Neural progenitor cell (in vitro differentiated cells): ENCODE results near the gene IGHMBP2. TPM values are rescaled to one million over a fixed set of nuclear protein-coding genes. Genes with fewer than 3 reads are reported as not detected.
A peak's percentile ranks its signal among the peaks of the same experiment; 100 is the strongest.

Source experiments
- DNase-seq: peaks from one replicate; pipeline ENCODE4 v3.0.0-alpha.2; 2016; ENCODE audit warnings: low spot score
- H2AFZ ChIP-seq: fragments of 200-600 bp; sonication (generic); replicated peaks from 2 replicates; pipeline ENCODE4 v1.6.1; 2016; ENCODE audit warnings: antibody characterized with exemption
- H3F3A ChIP-seq: fragments of 200-600 bp; sonication (generic); 2 replicates; pipeline ENCODE4 v1.6.1; 2016; ENCODE audit warnings: antibody characterized with exemption, low read depth
- H3K27ac ChIP-seq: fragments of 200-600 bp; sonication (generic); 2 replicates; pipeline ENCODE4 v1.5.1; 2016; ENCODE audit warnings: mild to moderate bottlenecking
- H3K27me3 ChIP-seq: fragments of 200-600 bp; sonication (generic); 2 replicates; pipeline ENCODE4 v1.6.1; 2016; ENCODE audit warnings: mild to moderate bottlenecking, moderate library complexity
- H3K36me3 ChIP-seq: fragments of 200-600 bp; sonication (generic); 2 replicates; pipeline ENCODE4 v1.5.1; 2016
- H3K4me1 ChIP-seq: fragments of 200-600 bp; sonication (generic); 2 replicates; pipeline ENCODE4 v1.6.1; 2016; ENCODE audit warnings: mixed run types
- H3K4me2 ChIP-seq: fragments of 200-600 bp; sonication (generic); 2 replicates; pipeline ENCODE4 v1.6.1; 2016
- H3K4me3 ChIP-seq: fragments of 200-600 bp; sonication (generic); 2 replicates; pipeline ENCODE4 v1.5.1; 2016
- H3K79me2 ChIP-seq: fragments of 200-600 bp; sonication (generic); 2 replicates; pipeline ENCODE4 v1.6.1; 2016; ENCODE audit warnings: low read depth
- H3K9ac ChIP-seq: fragments of 200-600 bp; sonication (generic); 2 replicates; pipeline ENCODE4 v1.6.1; 2016
- H3K9me3 ChIP-seq: fragments of 200-600 bp; sonication (generic); 2 replicates; pipeline ENCODE4 v1.5.1; 2016; ENCODE audit warnings: low read depth
- H4K20me1 ChIP-seq: fragments of 200-600 bp; sonication (generic); 2 replicates; pipeline ENCODE4 v1.6.1; 2016; ENCODE audit warnings: low read depth
- H3K27ac Mint-ChIP-seq: 3 replicates; pipeline ENCODE4 v1.8.0; 2021; ENCODE audit warnings: mixed read lengths
- H3K27me3 Mint-ChIP-seq: 2 replicates; pipeline ENCODE4 v1.8.0; 2022; ENCODE audit warnings: low read depth, mild to moderate bottlenecking, inconsistent platforms, moderate library complexity, mixed read lengths; ENCODE audit not compliant: insufficient read depth
- H3K36me3 Mint-ChIP-seq: 3 replicates; pipeline ENCODE4 v1.8.0; 2021; ENCODE audit warnings: mixed read lengths
- H3K4me1 Mint-ChIP-seq: 3 replicates; pipeline ENCODE4 v1.8.0; 2021; ENCODE audit warnings: mixed read lengths
- H3K4me3 Mint-ChIP-seq: 3 replicates; pipeline ENCODE4 v1.8.0; 2021; ENCODE audit warnings: mild to moderate bottlenecking, moderate library complexity, mixed read lengths
- H3K9me3 Mint-ChIP-seq: 3 replicates; pipeline ENCODE4 v1.8.0; 2020; ENCODE audit warnings: mixed read lengths
- CTCF ChIP-seq: fragments of 200-600 bp; sonication (generic); IDR thresholded peaks from 2 replicates; pipeline ENCODE4 v1.5.1; 2017; ENCODE audit warnings: antibody characterized with exemption, mild to moderate bottlenecking
- EZH2 ChIP-seq: fragments of 200-600 bp; sonication (generic); IDR thresholded peaks from 2 replicates; pipeline ENCODE4 v1.6.1; 2017; ENCODE audit warnings: antibody characterized with exemption, mild to moderate bottlenecking, moderate library complexity
- EZH2phosphoT487 ChIP-seq: fragments of 200-600 bp; sonication (generic); IDR thresholded peaks from 2 replicates; pipeline ENCODE4 v1.6.1; 2017; ENCODE audit warnings: antibody characterized with exemption
- total RNA-seq: library from RNA; depleted of rRNA; stranded (reverse); fragments of >200 nt; gene quantifications from 2 replicates; pipeline ENCODE4 v1.2.3, GENCODE V29; 2015; ENCODE audit warnings: low replicate concordance

Gene IGHMBP2
- total RNA-seq, 1 donor from 2014 or later = 13.6 TPM

GRCh38 chr11:68933605-68934320, 30.1 kb downstream of the IGHMBP2 start:
- H3K27ac Mint-ChIP-seq = no peak overlapping the region
- TF ChIP-seq EZH2 (no peak), CTCF (no peak), EZH2phosphoT487 (no peak)

GRCh38 chr11:68934321-68934645, 30.6 kb downstream of the IGHMBP2 start:
- Mint-ChIP-seq H3K36me3 (peaks cover 9% of the 10 kb centered on the region), H3K4me1 (no peaks in the 10 kb centered on the region), H3K27ac (no peak overlapping the region), H3K9me3 (no peaks in the 10 kb centered on the region), H3K4me3 (no peak overlapping the region), H3K27me3 (peaks cover 4% of the 10 kb centered on the region)
- Histone ChIP-seq H3K36me3 (no peaks in the 10 kb centered on the region), H3K27me3 (no peaks in the 10 kb centered on the region), H3K4me3 (no peak overlapping the region), H4K20me1 (no peaks in the 10 kb centered on the region), H3K9ac (no peak overlapping the region), H3K27ac (no peak overlapping the region), H3K4me1 (no peaks in the 10 kb centered on the region), H3K9me3 (no peaks in the 10 kb centered on the region), H3K79me2 (no peaks in the 10 kb centered on the region), H2AFZ (no peak overlapping the region), H3F3A (no peaks in the 10 kb centered on the region), H3K4me2 (no peak overlapping the region)
- TF ChIP-seq EZH2phosphoT487 (no peak), EZH2 (no peak), CTCF (no peak)
- no peak for DNase-seq

More at GRCh38 chr11:68933605-68934320, 30.1 kb downstream of the IGHMBP2 start:
- Histone ChIP-seq H3K36me3 (no peaks in the 10 kb centered on the region), H2AFZ (no peak overlapping the region), H3K9me3 (no peaks in the 10 kb centered on the region), H4K20me1 (no peaks in the 10 kb centered on the region), H3F3A (no peaks in the 10 kb centered on the region), H3K27ac (no peak overlapping the region), H3K27me3 (no peaks in the 10 kb centered on the region), H3K9ac (no peak overlapping the region), H3K79me2 (no peaks in the 10 kb centered on the region), H3K4me3 (no peak overlapping the region), H3K4me1 (no peaks in the 10 kb centered on the region), H3K4me2 (no peak overlapping the region)
- H3K36me3 Mint-ChIP-seq = peaks cover 10% of the 10 kb centered on the region
- H3K4me1 Mint-ChIP-seq = no peaks in the 10 kb centered on the region
- no peaks in the 10 kb centered on the region for H3K9me3 Mint-ChIP-seq
- no peak overlapping the region for H3K4me3 Mint-ChIP-seq
- DNase-seq = peak; percentile 25
- peaks cover 4% of the 10 kb centered on the region for H3K27me3 Mint-ChIP-seq

- Histone ChIP-seq H3K4me3 (no peak overlapping the region), H3K4me1 (no peaks in the 10 kb centered on the region), H3K79me2 (no peaks in the 10 kb centered on the region), H3K4me2 (no peak overlapping the region), H3K27ac (no peak overlapping the region), H4K20me1 (no peaks in the 10 kb centered on the region), H3K9ac (no peak overlapping the region), H3K27me3 (no peaks in the 10 kb centered on the region), H2AFZ (no peak overlapping the region), H3F3A (no peaks in the 10 kb centered on the region), H3K36me3 (no peaks in the 10 kb centered on the region), H3K9me3 (no peaks in the 10 kb centered on the region)
- H3K36me3 Mint-ChIP-seq = peaks cover 7% of the 10 kb centered on the region
- no peaks in the 10 kb centered on the region for H3K4me1 Mint-ChIP-seq
- H3K27me3 Mint-ChIP-seq = peaks cover 4% of the 10 kb centered on the region
- no peak overlapping the region for H3K4me3 Mint-ChIP-seq
- no peak for DNase-seq
- no peak overlapping the region for H3K27ac Mint-ChIP-seq
- TF ChIP-seq EZH2phosphoT487 = no peak
- H3K9me3 Mint-ChIP-seq = no peaks in the 10 kb centered on the region
Measured at GRCh38 chr11:68934666-68935065, 31.0 kb downstream of the IGHMBP2 start.

GRCh38 chr11:68935066-68935465, 31.4 kb downstream of the IGHMBP2 start:
- Histone ChIP-seq H3K4me1 (no peaks in the 10 kb centered on the region), H4K20me1 (no peaks in the 10 kb centered on the region), H3K79me2 (no peaks in the 10 kb centered on the region), H3K27ac (no peak overlapping the region), H3K9ac (no peak overlapping the region), H3F3A (no peaks in the 10 kb centered on the region), H3K27me3 (no peaks in the 10 kb centered on the region), H3K36me3 (no peaks in the 10 kb centered on the region), H2AFZ (no peak overlapping the region), H3K4me2 (no peak overlapping the region), H3K9me3 (no peaks in the 10 kb centered on the region), H3K4me3 (no peak overlapping the region)
- Mint-ChIP-seq H3K9me3 (no peaks in the 10 kb centered on the region), H3K4me1 (no peaks in the 10 kb centered on the region), H3K4me3 (no peak overlapping the region), H3K27me3 (peaks cover 4% of the 10 kb centered on the region), H3K27ac (no peak overlapping the region), H3K36me3 (peaks cover 5% of the 10 kb centered on the region)
- no peak for TF ChIP-seq EZH2
- TF ChIP-seq EZH2phosphoT487 = no peak
- TF ChIP-seq CTCF = no peak
- DNase-seq = no peak
